ENCODE data around the gene INCA1. TPM values are rescaled to one million over a fixed set of nuclear protein-coding genes. Genes with fewer than 3 reads are reported as not detected.

INCA1 gene
- total and polyA plus RNA-seq, 2 of the 13 experiments (the other 11 are each of a cell fraction or from before 2014, with no cell fraction given) = 0.93 to 2.6 TPM

GRCh38 chr17:4969551-4970173 is 27.7 kb downstream of the INCA1 start (continued):
- peak; percentile 26; the same call in 1 of the 2 replicates for TF ChIP-seq YEATS4 (CRISPR knock-in tag; IDR thresholded peaks at IDR 0.05; ENCODE audit: borderline replicate concordance)
- TF ChIP-seq FOXP4 (CRISPR knock-in tag; IDR thresholded peaks at IDR 0.05) = no peak
- no peak for TF ChIP-seq ZNF331 (CRISPR knock-in tag; IDR thresholded peaks at IDR 0.05)
- TF ChIP-seq ERF (CRISPR knock-in tag; IDR thresholded peaks at IDR 0.05) = no peak

- WGBS (ENCODE audit: low lambda C conversion rate) = 0% methylated on average over 7 of the region's 15 CpGs
- ATAC-seq = no peak
- Histone ChIP-seq H3K9ac (ENCODE audit: insufficient read depth, low read depth, low read length) (peak overlapping the region; percentile 91), H2AFZ (ENCODE audit: low read length) (no peak overlapping the region), H3K79me2 (ENCODE audit: insufficient read depth, low read length) (peaks cover 27% of the 10 kb centered on the region), H3K27me3 (ENCODE audit: control insufficient read depth in 1 of 2, insufficient read depth in 2 of 2, low read length in 2 of 2) (no peaks in the 10 kb centered on the region; a peak in 1 of 5 replicates), H3K4me2 (ENCODE audit: low read depth, low read length) (peak overlapping the region; percentile 82), H3K36me3 (replicated peaks in 1 of 2; ENCODE audit: control insufficient read depth in 1 of 2, insufficient read depth in 2 of 2, low read length in 2 of 2) (peaks cover 0 to 13% of the 10 kb centered on the region in 2 experiments; a peak in 3 of 5 replicates), H3K4me3 (replicated peaks in 1 of 3; ENCODE audit: insufficient read depth in 1 of 3, low read depth in 2 of 3, low read length in 3 of 3) (peak overlapping the region; percentile 72 to 88 (median 77)), H3K27ac (ENCODE audit: extremely low read length, insufficient read depth, low read length) (peak overlapping the region; percentile 92), H3K9me3 (ENCODE audit: low read length) (no peaks in the 10 kb centered on the region), H3K4me1 (ENCODE audit: insufficient read depth, low read length) (peaks cover 31% of the 10 kb centered on the region), H4K20me1 (ENCODE audit: insufficient read depth, low read length) (no peaks in the 10 kb centered on the region)
- POLR2A ChIA-PET = interaction anchor here (0.6 to 10.5 kb wide), 15 partner anchors 11 to 402 kb away, joined by 3 to 273 read pairs (median 19); partner anchors contain the start of genes CAMTA2, ENO3, INCA1 and KIF1C
- in situ Hi-C loops (cut with HindIII; ENCODE audit: extremely low pct_ligation_motif_present, low pct_unique_long_range_greater_than_20kb) = no loop called here
- no peak for DNase-seq (ENCODE audit: low spot score)
- no TSS peak for BruUV-seq (replicated peaks)
- CTCF ChIA-PET (ENCODE audit: low intra/inter-chr PET ratio, low total read pairs) = no interaction called here
- intact Hi-C loops (cut with micrococcal nuclease; ENCODE audit: unreplicated experiment) = loop anchor here (5.0 to 10.0 kb wide), 2 partner anchors 62 to 254 kb away; partner anchors contain the start of gene ARRB2
- FAIRE-seq = no peak
- no peak for TF ChIP-seq ZNF83 (CRISPR knock-in tag; IDR thresholded peaks at IDR 0.05; ENCODE audit: borderline replicate concordance)
- no peak for TF ChIP-seq ZBTB21 (CRISPR knock-in tag; IDR thresholded peaks at IDR 0.05)
- TF ChIP-seq RBM22 (optimal IDR thresholded peaks at IDR 0.05; ENCODE audit: low read length) = no peak
- TF ChIP-seq ZNF816 (CRISPR knock-in tag; IDR thresholded peaks at IDR 0.05; ENCODE audit: borderline replicate concordance) = no peak
- no peak for TF ChIP-seq PITX1 (CRISPR knock-in tag; IDR thresholded peaks at IDR 0.05)
- TF ChIP-seq FOSL2 (CRISPR knock-in tag; IDR thresholded peaks at IDR 0.05) = peak; percentile 52
- TF ChIP-seq ZBTB1 (CRISPR knock-in tag; IDR thresholded peaks at IDR 0.05; ENCODE audit: borderline replicate concordance) = no peak
- TF ChIP-seq HOXA9 (CRISPR knock-in tag; IDR thresholded peaks at IDR 0.05; ENCODE audit: borderline replicate concordance) = no peak
- TF ChIP-seq SIX1 (CRISPR knock-in tag; IDR thresholded peaks at IDR 0.05; ENCODE audit: borderline replicate concordance) = no peak
- TF ChIP-seq ZSCAN31 (CRISPR knock-in tag; IDR thresholded peaks at IDR 0.05; ENCODE audit: low read depth) = peak; percentile 56; the same call in 1 of the 2 replicates
- 0 out of 2 replicates have a peak, but pooled peaks have one; percentile 9 for TF ChIP-seq HDAC1 (CRISPR knock-in tag; IDR thresholded peaks at IDR 0.05)
- no peak for TF ChIP-seq HNRNPH1 (optimal IDR thresholded peaks at IDR 0.05; ENCODE audit: low read depth, low read length)
- peak; percentile 57; the same call in 1 of the 2 replicates for TF ChIP-seq UBTF (CRISPR knock-in tag; IDR thresholded peaks at IDR 0.05)
- TF ChIP-seq ZNF333 (CRISPR knock-in tag; IDR thresholded peaks at IDR 0.05; ENCODE audit: borderline replicate concordance) = no peak
- TF ChIP-seq ZNF775 (CRISPR knock-in tag; IDR thresholded peaks at IDR 0.05; ENCODE audit: borderline replicate concordance) = no peak
These were observed 28.2 kb downstream of the INCA1 start for GRCh38 chr17:4969047-4969550.

Data from HepG2 (cell line).